Panc1 (cell line): ENCODE data around the gene DYRK1A. TPM values are rescaled to one million over a fixed set of nuclear protein-coding genes. Genes with fewer than 3 reads are reported as not detected.

Experiments
- ATAC-seq: fragments of 200-7000 bp; cut with Tn5 transposase; 2 replicates; pipeline ENCODE4 v1.9.1; 2020; ENCODE audit warnings: mild to moderate bottlenecking, moderate library complexity
- BruUV-seq: library from RNA; stranded (reverse); fragments of 400-500 nt; replicated peaks from 2 replicates; lab custom pipeline; 2021; lab: Mats Ljungman, UMichigan
- CTCF ChIA-PET: fragments of 300-600 bp; sonication (Branson Sonifier 250); formaldehyde crosslinking; loops from one replicate; lab custom pipeline; 2022; ENCODE audit warnings: antibody characterized with exemption; lab: Charles Lee
- POLR2A ChIA-PET: fragments of 300-600 bp; sonication (Branson Sonifier 250); formaldehyde crosslinking; loops from one replicate; lab custom pipeline; 2022; ENCODE audit warnings: antibody characterized with exemption; lab: Charles Lee
- DNase-seq: peaks from one replicate; pipeline ENCODE4 v3.0.0-alpha.2; 2010; ENCODE audit warnings: low read depth, low spot score
- H3K27ac ChIP-seq: 2 replicates; pipeline ENCODE4 v1.5.1; 2011; ENCODE audit warnings: mild to moderate bottlenecking, low read length, inconsistent platforms
- H3K27me3 ChIP-seq: fragments of 200-500 bp; sonication (Bioruptor generic); 2 replicates; pipeline ENCODE4 v1.6.0; 2014; ENCODE audit warnings: low read length, inconsistent platforms; ENCODE audit not compliant: control insufficient read depth, insufficient read depth
- H3K36me3 ChIP-seq: fragments of 200-500 bp; sonication (Bioruptor generic); 2 replicates; pipeline ENCODE4 v1.5.1; 2014; ENCODE audit warnings: inconsistent platforms, mild to moderate bottlenecking, low read length, moderate library complexity; ENCODE audit not compliant: control insufficient read depth, insufficient read depth
- H3K4me1 ChIP-seq: 2 replicates; pipeline ENCODE4 v1.5.1; 2011; ENCODE audit warnings: inconsistent platforms, mild to moderate bottlenecking, low read length, moderate library complexity; ENCODE audit not compliant: control insufficient read depth, insufficient read depth
- H3K4me3 ChIP-seq, 2 experiments: 2 replicates each; pipeline ENCODE4 v1.5.1; 2011 to 2012; ENCODE audit warnings: low read depth in 2 of 2, low read length in 2 of 2, mild to moderate bottlenecking in 2 of 2, inconsistent platforms in 1 of 2, moderate library complexity in 1 of 2
- H3K9me3 ChIP-seq: fragments of 200-500 bp; sonication (Bioruptor generic); 2 replicates; pipeline ENCODE4 v1.5.1; 2014; ENCODE audit warnings: low read depth, mild to moderate bottlenecking, inconsistent platforms, low read length, moderate library complexity; ENCODE audit not compliant: control insufficient read depth, insufficient read depth
- POLR2AphosphoS5 ChIP-seq: IDR thresholded peaks from 2 replicates; pipeline ENCODE4 v1.6.1; 2012; ENCODE audit warnings: mild to moderate bottlenecking, low read depth, low read length, moderate library complexity
- SIN3A ChIP-seq: IDR thresholded peaks from 2 replicates; pipeline ENCODE4 v1.6.1; 2012; ENCODE audit warnings: low read depth, mild to moderate bottlenecking, low read length, moderate library complexity, borderline replicate concordance; ENCODE audit not compliant: insufficient read depth
- TCF7L2 ChIP-seq: IDR thresholded peaks from 2 replicates; pipeline ENCODE4 v1.6.1; 2011; ENCODE audit warnings: mild to moderate bottlenecking, low read depth, low read length, inconsistent platforms
- in situ Hi-C: cut with HindIII; loops from 2 replicates; pipeline ENCODE4 v1.10.0; 2016; ENCODE audit warnings: low sequenced_read_pairs, low pct_unique_long_range_greater_than_20kb
- intact Hi-C: fragments of 100-400 bp; cut with micrococcal nuclease; formaldehyde crosslinking; loops from one replicate; pipeline ENCODE4 v1.10.0; 2022; ENCODE audit not compliant: unreplicated experiment
- total RNA-seq: library from RNA; stranded (reverse); gene quantifications from one replicate; pipeline ENCODE4 v1.2.1, GENCODE V29; 2021; ENCODE audit not compliant: unreplicated experiment
- TF ChIP-seq, protein P1 (sequence below), 2 experiments: IDR thresholded peaks; 2 replicates each; pipeline ENCODE4 v1.6.1; 2011 to 2012; ENCODE audit warnings: low read depth in 2 of 2, control low read depth in 1 of 2, low read length in 1 of 2, mild to moderate bottlenecking in 1 of 2, moderate library complexity in 1 of 2; ENCODE audit not compliant: insufficient read depth in 1 of 2
- TF ChIP-seq, protein P2 (sequence below): fragments of 450-650 bp; IDR thresholded peaks from 2 replicates; pipeline ENCODE4 v1.5.1; 2017; ENCODE audit warnings: mild to moderate bottlenecking

Gene DYRK1A
- total RNA-seq, 1 experiment from 2014 or later: 36.1 TPM

DNA sequence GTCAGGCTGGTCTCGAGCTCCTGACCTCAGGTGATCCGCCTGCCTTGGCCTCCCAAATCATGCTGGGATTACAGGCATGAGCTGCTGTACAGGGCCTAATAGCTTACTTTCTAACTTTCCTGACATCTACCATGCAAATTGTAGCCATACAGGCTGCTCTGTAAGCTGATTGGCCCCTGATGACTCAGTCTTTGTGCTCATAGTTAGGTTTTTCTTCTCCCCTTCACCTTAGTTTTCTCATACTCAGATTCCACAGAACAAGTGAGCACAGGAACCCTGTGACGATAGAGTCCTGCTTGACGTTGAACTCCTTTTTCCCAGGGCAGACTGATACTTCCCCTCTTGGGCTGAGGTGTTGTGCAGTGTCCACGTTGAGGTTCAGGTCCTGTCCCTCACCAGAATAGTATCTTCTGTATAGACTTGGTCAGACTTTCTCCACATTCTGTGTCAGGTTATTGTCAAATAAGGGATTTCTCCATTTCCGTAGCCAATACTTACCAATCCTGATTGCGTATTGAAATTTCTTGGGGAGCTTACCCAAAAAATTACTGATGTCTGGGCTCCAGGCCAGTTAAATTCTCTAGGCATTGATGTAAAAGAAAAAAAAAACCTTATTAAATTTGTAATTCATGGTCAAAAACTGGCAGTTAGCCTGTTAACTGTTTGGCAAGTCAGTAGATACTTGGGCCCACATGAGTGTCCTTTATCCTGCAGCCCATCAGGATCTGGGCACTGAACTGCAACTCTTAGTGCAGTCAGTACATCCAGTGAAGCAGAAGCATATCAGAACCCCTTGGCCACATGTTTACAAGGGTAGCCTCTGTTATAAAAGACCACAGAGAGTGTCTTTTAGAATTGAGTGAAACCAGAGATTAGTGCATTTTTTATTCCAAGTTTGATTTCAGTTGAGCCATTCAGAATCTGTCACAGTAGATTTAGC, 118.2 kb downstream of the DYRK1A start:
- H3K27me3 ChIP-seq: no peaks in the 10 kb centered on the region
- no peak for ATAC-seq
- no peak overlapping the region for H3K27ac ChIP-seq
- H3K4me3 ChIP-seq: no peak overlapping the region
- TF ChIP-seq TCF7L2 (no peak), SIN3A (no peak), POLR2AphosphoS5 (no peak)
- TF ChIP-seq, protein P1, sequence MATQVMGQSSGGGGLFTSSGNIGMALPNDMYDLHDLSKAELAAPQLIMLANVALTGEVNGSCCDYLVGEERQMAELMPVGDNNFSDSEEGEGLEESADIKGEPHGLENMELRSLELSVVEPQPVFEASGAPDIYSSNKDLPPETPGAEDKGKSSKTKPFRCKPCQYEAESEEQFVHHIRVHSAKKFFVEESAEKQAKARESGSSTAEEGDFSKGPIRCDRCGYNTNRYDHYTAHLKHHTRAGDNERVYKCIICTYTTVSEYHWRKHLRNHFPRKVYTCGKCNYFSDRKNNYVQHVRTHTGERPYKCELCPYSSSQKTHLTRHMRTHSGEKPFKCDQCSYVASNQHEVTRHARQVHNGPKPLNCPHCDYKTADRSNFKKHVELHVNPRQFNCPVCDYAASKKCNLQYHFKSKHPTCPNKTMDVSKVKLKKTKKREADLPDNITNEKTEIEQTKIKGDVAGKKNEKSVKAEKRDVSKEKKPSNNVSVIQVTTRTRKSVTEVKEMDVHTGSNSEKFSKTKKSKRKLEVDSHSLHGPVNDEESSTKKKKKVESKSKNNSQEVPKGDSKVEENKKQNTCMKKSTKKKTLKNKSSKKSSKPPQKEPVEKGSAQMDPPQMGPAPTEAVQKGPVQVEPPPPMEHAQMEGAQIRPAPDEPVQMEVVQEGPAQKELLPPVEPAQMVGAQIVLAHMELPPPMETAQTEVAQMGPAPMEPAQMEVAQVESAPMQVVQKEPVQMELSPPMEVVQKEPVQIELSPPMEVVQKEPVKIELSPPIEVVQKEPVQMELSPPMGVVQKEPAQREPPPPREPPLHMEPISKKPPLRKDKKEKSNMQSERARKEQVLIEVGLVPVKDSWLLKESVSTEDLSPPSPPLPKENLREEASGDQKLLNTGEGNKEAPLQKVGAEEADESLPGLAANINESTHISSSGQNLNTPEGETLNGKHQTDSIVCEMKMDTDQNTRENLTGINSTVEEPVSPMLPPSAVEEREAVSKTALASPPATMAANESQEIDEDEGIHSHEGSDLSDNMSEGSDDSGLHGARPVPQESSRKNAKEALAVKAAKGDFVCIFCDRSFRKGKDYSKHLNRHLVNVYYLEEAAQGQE (IDR thresholded peaks at IDR 0.05; ENCODE audit: insufficient read depth in 1 of 2, low read depth in 2 of 2, low read length in 1 of 2): no peak
- TF ChIP-seq, protein P2, sequence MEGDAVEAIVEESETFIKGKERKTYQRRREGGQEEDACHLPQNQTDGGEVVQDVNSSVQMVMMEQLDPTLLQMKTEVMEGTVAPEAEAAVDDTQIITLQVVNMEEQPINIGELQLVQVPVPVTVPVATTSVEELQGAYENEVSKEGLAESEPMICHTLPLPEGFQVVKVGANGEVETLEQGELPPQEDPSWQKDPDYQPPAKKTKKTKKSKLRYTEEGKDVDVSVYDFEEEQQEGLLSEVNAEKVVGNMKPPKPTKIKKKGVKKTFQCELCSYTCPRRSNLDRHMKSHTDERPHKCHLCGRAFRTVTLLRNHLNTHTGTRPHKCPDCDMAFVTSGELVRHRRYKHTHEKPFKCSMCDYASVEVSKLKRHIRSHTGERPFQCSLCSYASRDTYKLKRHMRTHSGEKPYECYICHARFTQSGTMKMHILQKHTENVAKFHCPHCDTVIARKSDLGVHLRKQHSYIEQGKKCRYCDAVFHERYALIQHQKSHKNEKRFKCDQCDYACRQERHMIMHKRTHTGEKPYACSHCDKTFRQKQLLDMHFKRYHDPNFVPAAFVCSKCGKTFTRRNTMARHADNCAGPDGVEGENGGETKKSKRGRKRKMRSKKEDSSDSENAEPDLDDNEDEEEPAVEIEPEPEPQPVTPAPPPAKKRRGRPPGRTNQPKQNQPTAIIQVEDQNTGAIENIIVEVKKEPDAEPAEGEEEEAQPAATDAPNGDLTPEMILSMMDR: no peak
- H3K9me3 ChIP-seq: no peaks in the 10 kb centered on the region
- BruUV-seq: no TSS peak
- DNase-seq: no peak
- ChIA-PET CTCF (no interaction called here), POLR2A (no interaction called here)
- H3K4me1 ChIP-seq: no peaks in the 10 kb centered on the region
- intact Hi-C loops (no loop called here), in situ Hi-C loops (no loop called here)
- peaks cover 13% of the 10 kb centered on the region for H3K36me3 ChIP-seq

DNA sequence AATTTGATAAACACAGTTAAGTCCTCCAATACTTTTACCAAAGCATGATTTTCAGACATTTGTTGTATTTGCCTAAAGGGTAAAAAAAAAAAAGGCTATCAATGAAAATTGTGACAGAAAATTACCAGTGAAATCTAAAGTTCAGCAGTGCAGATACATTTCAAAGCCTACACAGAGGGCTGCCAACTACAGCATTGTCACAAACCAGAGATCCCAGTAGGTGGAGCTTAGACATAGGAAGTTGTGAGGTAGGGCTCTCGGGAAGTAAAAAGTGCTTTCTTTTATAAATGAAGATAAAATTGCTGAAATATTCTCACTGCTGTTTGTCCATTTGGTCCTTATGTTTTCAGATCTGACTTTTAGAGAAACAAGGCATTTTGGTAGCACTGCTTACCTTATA, 123.0 kb downstream of the DYRK1A start:
- no TSS peak for BruUV-seq
- TF ChIP-seq SIN3A: no peak
- TF ChIP-seq POLR2AphosphoS5: no peak
- no peak for TF ChIP-seq TCF7L2
- TF ChIP-seq, protein P2: no peak
- TF ChIP-seq, protein P1 (IDR thresholded peaks at IDR 0.05; ENCODE audit: insufficient read depth in 1 of 2, low read depth in 2 of 2, low read length in 1 of 2): no peak
- in situ Hi-C loops: no loop called here
- intact Hi-C loops: no loop called here
- no peak for ATAC-seq
- Histone ChIP-seq H3K4me1 (no peaks in the 10 kb centered on the region), H3K4me3 (no peak overlapping the region), H3K9me3 (no peaks in the 10 kb centered on the region), H3K27ac (no peak overlapping the region), H3K27me3 (no peaks in the 10 kb centered on the region), H3K36me3 (peaks cover 15% of the 10 kb centered on the region)
- POLR2A ChIA-PET: no interaction called here
- DNase-seq: no peak
- CTCF ChIA-PET: no interaction called here
